ENCODE data around the gene RIPOR2.
A peak's percentile ranks its signal among the peaks of the same experiment; 100 is the strongest.

The RIPOR2 gene

GRCh38 chr6:24907919-24908649 lies 27.7 kb downstream of the RIPOR2 start:
- no peak for DNase-seq

DNA sequence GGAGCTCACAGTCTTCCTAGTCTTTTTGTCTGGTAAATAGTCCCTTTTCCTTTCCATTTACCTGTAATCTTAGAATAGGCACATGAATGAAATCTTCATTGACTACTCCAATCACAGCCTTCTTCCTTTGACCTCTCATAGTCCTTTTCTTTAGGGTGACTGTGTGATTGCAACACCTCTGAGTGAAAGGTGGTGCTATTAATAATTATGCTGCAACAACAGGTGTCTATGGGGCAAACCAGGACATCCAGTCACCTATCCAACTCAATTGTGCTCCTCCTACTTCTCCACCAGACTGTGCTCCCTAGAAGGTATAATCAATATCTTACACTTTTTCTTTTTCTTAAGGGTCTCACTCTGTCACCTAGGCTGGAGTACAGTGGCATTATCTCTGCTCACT lies 29.4 kb downstream of the RIPOR2 start:
- DNase-seq, result no peak

- DNase-seq, result no peak
These were observed 30.3 kb downstream of the RIPOR2 start for GRCh38 chr6:24905483-24905882.

DNA sequence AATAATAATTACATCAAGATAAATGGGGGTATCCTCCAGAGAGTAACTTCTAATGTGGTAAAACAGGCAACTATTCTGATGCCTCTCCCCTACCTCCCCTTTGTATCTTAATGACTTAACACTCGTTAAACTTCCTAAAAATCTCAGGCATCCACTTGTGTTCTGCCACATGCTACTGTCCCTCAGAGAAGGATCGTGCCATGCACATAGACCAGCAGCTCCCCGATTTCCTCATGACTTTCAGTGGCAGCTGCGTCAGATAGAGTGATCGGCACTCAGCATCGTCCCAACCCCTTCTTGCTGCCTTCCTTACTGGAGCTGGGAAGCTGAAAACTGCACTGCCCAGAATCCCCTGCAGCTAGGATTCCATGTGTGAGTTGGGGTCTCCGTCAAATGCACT lies 32.1 kb downstream of the RIPOR2 start:
- no peak for DNase-seq

DNA sequence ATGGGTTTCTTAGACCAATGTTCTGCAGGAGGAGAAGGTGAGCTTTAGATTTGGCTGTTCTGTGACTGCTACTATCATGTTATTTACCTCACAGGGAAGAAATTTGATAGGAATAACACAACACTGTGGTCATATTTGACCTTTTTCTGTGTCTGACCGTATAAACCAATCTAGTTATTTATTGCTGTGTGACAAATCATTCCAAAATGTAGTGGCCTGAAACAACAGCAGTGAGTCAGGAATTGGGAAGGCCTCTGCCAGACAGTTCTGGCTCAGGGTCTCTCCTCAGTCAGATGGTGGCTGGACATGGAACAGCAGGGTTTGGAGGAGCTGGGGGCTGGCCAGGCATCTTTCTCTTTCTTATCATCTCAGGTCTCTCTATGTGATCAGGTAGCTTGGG lies 33.0 kb downstream of the RIPOR2 start:
- no peak for DNase-seq

DNA sequence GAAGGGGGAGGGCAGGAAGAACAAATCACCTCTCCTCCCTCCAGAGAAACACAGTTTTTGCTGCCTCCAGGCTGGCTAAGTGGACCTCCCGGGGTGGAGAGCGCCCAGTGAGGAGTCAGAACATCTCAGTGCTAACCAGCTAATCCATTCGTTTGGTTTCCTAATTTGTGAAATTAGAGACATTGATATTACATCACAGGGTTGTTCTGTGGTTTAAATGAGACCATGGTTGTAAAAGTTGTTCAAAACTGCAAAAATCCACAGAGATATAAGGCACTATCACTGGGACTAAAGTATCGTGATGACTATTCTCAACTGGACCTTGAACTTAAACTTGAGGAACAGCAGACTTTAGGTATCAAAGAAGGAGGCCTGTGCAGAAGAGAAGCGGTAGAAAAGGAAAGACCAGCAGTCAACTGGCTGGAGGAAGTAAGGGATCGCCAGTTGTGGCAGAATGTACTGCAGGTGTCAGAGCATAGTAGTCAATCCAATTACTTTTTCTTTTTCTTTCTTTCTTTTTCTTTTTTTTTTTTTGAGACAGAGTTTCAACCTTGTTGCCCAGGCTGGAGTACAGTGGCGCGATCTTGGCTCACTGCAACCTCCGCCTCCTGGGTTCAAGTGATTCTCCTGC lies 33.9 kb downstream of the RIPOR2 start:
- no peak for DNase-seq

DNA sequence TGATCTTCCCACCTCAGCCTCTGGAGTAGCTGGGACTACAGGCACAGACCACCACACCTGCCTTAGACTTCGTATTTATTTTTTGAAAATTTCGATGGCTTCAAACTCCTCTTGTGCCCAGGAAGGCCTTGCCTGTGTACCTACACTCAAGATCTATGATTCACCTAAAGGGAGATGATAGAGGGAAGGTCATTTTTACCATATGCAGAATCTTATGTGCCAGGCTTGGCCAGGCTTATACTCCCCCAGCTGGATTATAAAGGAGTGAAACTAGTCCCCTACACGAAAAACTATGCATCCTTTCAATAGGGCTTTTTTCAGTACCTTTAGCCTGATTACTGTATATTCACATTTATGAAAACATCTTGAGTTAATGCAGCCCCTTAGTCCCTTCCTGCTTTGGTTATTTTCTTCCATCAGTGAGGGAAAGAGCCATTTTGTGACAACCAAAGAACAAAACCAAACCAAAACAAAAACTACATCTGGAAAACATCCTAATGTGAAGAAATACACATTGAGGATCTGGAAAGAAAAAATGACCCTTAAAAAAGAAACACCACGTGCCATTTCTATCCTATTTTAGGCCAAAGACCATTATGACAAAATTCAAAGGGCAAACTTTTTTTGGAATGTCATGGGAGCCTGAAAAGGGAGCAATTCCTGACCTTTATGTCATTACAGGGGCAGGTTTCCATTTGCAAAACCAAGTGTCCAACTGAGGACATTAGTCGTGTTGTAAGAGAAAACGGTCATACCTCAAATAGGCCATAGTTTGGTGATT lies 34.7 kb downstream of the RIPOR2 start:
- no peak for DNase-seq

DNA sequence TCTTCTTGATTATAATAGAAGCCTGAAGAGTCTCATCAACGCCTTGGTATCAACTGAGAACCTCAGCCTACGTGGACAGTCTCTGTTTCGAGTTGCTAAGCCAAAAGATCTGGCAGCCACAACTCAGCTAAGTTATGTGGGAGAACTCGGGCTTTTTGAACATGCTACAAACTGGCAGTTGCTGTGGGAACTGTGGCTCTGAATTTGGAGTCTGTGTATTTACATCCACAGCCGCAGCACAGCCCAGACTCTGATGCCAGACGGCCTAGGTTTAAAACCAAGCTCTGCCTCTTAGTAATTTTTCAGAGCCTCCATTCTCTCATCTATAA lies 35.8 kb downstream of the RIPOR2 start:
- DNase-seq, result peak in 2 of 51 donors; percentile 35 to 36

- no peak for DNase-seq
These were observed 36.4 kb downstream of the RIPOR2 start for GRCh38 chr6:24899136-24899996.

DNA sequence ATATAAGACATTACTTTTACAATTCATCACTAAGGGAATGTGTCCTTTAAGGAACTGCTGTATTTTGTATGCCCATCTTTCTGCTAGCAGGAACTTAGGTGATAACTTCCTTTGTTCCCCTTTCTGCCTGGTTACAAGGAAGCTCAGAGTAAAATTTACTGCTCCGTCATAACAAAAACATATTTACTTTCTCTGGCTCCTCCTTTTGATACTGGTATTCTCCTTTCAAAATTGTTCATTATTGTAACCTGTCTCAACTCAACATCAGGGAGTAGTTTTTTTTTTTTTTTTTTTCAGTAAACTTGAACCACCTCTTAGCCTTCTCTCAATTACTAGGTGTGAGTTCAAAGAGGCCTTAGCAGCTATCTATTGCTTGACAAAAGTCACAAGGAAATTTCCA lies 37.1 kb downstream of the RIPOR2 start:
- no peak for DNase-seq

DNA sequence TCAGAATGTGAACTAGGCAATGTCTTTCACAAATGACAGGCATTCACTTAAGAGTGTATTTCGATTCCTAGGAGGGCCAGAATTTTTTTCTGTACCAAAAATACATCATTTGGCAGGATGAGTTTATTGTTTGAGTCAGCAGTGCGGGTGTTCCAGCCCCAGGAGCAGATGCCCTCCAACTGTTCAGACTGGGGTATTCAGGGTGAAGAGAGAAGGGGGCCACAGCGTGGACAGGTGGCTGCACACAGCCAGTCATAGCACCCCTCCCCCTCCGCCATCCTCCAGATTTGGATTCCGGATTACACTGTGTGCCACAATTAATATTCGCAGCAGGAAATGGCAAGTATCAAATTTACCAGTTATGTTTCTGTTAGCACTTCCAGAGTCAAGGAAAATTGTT lies 38.6 kb downstream of the RIPOR2 start:
- no peak for DNase-seq

DNA sequence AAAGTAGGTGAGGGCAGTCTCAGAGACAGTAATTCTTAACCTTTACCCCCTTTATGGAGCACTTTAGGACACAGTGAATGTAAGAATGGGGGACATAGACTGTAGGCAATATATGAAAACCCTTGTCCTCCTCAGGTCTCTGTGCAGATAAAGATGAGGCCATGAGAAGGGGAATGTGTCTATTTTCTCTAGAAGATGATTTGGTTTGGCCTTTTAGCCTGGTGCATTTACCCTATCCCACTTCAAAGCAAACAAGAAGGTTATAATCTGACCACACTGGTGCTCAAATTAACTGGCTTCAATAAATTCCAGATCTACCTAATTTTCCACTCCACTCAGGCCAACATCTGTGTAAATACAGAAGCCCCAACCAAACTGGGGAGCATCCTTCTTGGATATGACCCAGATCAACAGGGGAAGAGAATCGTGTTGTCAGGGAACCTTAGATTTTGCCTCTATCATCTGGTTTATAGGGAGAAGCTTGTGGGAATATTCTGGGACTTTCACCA lies 42.4 kb downstream of the RIPOR2 start:
- DNase-seq, result no peak

GRCh38 chr6:24891004-24891403 lies 44.8 kb downstream of the RIPOR2 start:
- no peak for DNase-seq

DNA sequence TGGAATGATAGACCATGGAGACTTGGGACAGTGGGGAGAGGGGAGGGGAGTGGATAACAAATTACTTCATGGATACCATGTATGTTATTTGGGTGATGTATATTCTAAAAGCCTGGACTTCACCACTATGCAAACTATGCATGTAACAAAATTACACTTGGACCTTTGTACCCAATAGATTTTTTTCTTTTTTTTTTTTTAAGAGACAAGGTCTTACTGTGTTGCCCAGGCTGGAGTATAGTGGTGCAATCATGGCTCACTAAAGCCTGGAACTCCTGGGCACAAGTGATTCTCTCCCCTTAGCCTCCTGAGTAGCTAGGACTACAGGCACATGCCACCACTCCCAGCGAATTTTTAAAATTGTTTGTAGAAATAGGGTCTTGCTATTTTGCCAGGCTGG lies 45.3 kb downstream of the RIPOR2 start:
- no peak for DNase-seq

DNA sequence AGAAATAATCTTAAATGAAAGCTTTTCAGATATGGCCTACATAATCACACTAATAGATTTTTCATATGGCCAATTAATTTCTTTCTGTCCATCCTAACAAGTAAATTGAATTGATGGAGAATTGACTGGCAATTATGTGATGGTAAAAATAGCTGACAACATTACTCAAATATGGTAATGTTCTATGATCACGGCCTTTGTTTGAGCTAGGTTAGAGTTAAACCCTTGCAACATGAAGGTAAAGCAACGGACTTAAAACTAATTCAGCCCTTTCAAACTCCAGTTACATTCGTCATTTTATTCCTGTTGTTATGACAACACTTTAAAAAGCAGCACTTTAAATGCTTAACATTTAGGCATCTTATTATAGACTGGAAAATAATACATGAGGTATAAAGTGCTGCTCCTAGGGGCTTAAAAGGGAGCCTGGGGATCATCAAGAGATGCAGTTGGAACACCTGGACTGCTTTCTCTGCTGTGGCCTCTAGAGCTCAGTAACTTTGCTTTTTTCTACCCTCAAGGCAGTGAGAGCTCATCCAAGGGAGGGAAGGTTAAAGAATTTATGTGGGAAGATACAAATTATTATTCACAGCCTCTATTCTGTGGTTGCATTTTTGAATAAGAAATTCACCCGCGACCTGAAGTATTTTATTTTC lies 46.9 kb downstream of the RIPOR2 start:
- DNase-seq, result peak in 1 of 51 donors; percentile 30

- DNase-seq, result no peak
These were observed 48.1 kb downstream of the RIPOR2 start for GRCh38 chr6:24887545-24888140.

GRCh38 chr6:24883618-24884017 lies 52.1 kb downstream of the RIPOR2 start:
- DNase-seq, result no peak

GRCh38 chr6:24882835-24883555 lies 52.8 kb downstream of the RIPOR2 start:
- no peak for DNase-seq

- no peak for DNase-seq
These were observed 53.5 kb downstream of the RIPOR2 start for GRCh38 chr6:24882295-24882694.

DNA sequence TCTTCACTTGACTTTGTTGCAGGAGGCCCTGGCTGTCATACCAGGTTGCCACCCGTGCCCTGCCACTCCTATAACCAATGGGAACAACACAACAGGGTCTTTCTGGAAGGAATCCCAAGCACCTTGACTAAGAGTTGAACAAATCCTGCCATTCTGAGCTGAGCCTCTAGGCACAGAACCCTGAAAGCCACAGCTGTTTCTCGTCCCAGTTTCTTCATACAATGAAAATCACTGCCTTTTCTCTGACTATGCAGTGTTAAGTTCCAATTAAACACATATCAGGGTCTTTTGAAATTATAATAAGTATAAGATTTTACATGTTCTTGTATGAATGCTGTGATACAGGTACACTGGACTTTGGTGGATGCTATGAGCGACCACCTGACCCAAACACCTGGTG lies 54.4 kb downstream of the RIPOR2 start:
- no peak for DNase-seq

Measured in hypothalamus (tissue), 51 donors.